Dermis blood vessel endothelial cell (primary cell): ENCODE measurements around the gene SCUBE1. TPM values are rescaled to one million over a fixed set of nuclear protein-coding genes. Genes with fewer than 3 reads are reported as not detected.
A peak's percentile ranks its signal among the peaks of the same experiment; 100 is the strongest.
"Not testable (repeated sequence)": the region's sequence is repeated elsewhere in the genome, so short reads cannot be mapped to it uniquely, and the experiment has no call there.

Source experiments
- DNase-seq: peaks from one replicate; pipeline ENCODE4 v3.0.0; 2010
- total RNA-seq: library from RNA; depleted of rRNA; stranded (reverse); fragments of >200 nt; gene quantifications from 2 replicates; pipeline ENCODE4 v1.2.3, GENCODE V29; 2014

Gene SCUBE1
- total RNA-seq, 1 donor from 2014 or later, result not detected

DNA sequence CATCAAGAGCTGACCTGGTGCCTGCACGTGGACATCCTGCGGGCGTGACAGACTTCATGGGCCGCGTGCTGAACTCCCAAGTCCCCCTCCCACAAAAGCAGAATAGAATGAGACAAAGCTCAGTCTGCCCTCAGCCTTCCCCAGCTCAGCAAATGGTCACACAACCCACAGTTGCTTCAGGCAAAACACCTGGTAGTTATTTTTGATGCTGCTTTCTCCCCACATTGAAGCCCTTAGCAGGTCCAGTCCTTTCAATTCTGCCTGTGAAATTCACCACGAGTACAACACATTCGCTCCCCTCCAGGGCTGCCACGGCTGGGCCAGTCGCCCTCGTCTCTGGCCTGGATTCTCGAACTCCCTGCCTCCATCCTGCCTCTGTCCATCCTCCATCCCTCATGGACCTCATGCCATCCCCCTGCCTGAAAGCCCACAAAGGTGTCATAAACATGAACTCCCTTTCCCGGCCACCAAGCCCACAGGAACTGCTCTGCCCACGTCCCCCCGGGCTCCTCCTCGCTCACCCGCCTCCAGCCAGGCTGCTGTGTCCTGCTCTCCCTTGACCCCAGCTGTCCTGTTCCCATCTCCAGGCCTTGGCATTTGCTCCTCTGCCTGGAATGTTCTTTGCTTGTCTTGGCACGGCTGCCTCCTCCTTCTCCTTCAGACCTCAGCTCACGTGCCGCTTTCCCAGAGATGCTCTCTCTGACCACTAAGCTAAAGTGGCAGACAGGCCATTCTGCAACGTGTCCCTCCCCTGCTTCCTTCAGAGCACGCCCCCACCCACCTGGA is 42.1 kb downstream of the SCUBE1 start:
- DNase-seq, result no peak

DNA sequence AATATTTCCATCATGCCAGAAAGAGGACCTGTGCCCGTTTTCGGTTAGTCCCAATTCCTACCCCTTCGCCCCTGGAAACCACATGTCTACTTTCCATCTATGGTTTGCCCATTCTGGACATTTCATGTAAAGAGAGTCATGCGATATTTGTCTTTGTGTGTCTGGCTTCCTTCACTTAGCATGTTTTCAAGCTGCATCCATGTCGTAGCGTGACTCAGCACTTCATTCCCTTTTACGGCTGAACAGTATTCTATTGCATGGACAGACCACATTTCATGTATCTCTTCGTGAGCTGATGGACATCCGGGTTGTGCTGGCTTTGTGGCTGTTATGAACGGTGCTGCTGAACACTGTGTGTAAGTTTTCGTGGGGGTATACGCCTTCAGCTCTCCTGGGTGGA is 43.4 kb downstream of the SCUBE1 start:
- DNase-seq, result no peak

- DNase-seq, result no peak
These were observed 44.9 kb downstream of the SCUBE1 start for GRCh38 chr22:43298062-43298801.

GRCh38 chr22:43297270-43298061 is 45.7 kb downstream of the SCUBE1 start:
- DNase-seq, result no peak

DNA sequence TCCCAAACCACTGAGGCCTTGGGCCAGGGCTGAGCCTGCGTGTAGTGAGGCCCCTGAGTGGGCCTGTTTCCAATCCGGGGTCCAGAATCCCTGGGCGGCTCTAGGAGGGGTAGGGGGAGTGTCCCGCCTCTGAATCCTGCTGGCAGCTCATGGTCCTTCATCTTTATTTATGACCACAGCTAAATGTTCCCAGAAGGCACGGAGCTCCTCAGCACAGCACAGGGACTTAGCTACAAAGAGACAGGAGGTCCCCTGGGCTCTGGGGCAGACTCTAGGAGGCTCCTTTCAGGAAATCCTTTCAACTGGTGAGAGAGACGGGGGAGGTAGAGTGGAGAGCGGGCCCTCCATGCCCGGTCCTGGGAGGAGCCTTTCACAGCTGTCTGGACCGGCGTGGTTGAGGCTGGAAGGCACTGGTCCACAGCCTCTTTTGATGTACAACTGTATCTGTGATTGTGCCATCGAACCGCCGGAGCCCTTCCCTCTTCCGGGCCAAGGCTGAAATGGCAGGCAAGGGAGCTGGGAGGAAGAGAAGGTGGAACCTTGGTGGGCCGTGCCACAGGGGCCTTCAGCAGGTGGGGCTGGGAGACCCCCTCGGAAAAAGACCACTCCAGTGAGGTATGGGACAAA is 46.8 kb downstream of the SCUBE1 start:
- no peak for DNase-seq

DNA sequence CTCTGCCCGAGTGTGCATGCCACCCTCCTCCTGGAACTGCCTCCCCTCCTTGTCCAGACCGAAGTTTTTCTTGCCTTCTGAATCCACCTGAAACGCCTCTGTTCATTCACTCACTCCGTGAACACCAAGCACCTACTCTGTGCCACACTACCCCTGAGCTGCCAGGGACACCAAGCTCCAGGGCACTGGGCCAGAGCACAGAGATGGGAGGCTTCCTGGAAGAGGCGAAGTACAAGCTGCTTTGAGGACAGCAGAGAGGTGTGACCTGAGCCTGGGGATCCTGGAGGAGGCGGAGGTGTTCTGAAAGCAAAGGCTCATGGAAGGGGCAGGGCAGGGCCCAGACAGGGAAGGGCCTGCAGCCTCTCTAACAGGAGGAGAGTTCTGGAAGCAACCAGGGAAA is 47.5 kb downstream of the SCUBE1 start:
- no peak for DNase-seq

DNA sequence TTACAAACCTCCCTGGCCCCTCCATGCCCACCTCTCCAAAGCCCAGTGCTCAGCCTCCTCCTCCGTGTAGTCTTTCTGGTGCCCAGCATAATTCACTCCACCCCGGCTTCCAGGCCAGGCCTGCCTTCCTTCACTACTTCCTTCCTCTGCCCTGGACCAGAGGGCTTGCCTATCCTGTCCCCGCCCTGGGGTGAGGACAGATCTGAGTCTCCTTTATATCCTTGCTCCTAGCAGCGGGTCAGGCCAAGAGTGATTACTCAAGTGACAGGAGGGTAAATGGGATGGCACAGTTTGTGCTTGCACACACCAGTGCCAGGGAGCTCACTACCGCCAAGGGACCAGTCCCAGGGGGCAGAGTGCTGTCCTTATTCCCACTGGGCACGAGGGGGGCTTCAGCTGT is 48.0 kb downstream of the SCUBE1 start:
- DNase-seq, result no peak

- peak; percentile 21 for DNase-seq
These were observed 49.3 kb downstream of the SCUBE1 start for GRCh38 chr22:43293655-43294392.

DNA sequence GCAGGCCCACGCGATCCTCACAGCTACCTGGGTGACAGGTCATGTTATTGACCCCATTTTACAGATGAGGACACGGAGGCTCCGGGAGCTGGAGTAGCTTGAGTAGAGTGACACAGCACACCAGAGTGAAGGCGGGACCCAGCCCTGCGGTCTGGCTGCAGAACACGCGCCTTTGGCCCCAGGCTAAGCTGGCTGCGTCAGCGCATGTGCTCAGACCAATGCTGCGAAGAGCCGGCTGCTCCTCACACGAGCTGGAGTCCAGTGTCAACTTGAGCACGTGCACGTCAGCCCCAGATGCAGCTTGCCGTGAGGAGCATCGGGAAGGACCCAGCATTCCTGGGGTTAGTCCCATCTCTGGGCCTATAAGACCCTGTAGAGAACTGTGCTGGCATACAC is 49.9 kb downstream of the SCUBE1 start:
- DNase-seq, result no peak

- no peak for DNase-seq
These were observed 50.5 kb downstream of the SCUBE1 start for GRCh38 chr22:43292630-43293018.

DNA sequence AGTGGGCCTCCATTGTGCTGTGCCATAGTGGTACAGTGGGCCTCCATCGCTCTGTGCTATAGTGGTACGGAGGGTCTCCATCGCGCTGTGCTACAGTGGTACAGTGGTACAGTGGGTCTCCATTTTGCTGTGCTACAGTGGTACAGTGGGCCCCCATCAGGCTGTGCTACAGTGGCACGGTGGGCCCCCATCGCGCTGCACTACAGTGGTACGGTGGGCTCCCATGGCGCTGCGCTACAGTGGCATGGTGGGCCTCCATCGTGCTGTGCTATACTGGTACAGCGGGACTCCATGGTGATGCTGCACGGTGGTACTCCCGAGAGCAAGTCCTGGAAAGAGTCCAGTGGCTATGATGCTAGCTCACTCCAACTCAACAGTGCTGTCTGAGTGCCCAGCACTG is 51.8 kb downstream of the SCUBE1 start:
- no peak for DNase-seq

DNA sequence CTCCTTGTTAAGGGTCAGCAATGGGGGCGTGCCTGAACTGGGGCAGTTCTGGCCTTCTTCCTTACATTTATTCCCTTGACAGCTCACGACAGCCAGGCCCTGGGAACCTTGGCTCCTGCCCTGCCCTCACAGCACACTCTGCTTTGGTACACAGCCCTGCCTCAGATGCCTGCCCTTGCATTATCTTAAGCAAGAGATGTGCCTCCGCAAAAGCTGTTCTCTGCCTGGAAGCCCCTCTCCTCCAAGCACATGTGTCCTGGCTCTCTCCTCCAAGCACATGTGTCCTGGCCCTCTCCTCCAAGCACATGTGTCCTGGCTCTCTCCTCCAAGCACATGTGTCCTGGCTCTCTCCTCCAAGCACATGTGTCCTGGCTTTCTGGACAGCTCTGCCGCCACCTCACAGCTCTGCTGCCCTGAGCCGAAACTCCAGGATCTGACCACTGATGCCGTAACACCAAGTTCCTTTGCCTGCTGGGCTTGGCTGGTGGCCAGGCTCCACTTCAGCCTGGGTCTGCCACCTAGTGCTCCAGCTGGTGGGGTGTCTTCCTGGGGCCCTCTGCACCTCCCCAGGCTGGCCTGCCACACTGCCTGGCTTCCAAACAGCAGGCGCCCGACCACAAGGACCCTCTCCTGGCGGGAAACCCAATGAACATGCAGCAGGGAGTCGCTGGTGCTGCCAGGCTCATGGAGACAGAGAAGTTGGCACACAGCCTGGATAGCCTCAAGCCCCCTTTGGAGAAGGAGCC is 53.0 kb downstream of the SCUBE1 start:
- DNase-seq, result no peak

DNA sequence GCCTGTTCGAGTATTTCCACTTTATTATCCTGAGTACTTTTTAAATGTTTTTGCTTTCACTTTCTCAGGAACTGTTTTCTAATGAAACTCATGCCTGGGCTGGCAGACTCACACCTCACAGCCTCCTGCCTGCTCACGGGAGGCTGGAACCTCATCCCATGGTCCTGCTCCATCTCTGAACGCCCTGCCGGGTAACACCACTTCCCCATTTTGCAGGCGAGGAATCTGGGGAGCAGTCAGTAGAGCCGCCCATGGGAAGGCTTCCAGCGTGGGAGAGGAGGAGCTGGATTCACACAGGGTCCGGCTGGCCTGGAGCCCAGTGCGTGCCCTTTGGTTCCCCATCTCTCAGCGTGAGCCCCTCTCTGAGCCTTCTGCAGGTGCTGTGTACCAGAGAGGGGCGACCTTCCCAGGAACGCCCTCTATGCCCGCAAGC is 53.6 kb downstream of the SCUBE1 start:
- DNase-seq, result peak; percentile 7

DNA sequence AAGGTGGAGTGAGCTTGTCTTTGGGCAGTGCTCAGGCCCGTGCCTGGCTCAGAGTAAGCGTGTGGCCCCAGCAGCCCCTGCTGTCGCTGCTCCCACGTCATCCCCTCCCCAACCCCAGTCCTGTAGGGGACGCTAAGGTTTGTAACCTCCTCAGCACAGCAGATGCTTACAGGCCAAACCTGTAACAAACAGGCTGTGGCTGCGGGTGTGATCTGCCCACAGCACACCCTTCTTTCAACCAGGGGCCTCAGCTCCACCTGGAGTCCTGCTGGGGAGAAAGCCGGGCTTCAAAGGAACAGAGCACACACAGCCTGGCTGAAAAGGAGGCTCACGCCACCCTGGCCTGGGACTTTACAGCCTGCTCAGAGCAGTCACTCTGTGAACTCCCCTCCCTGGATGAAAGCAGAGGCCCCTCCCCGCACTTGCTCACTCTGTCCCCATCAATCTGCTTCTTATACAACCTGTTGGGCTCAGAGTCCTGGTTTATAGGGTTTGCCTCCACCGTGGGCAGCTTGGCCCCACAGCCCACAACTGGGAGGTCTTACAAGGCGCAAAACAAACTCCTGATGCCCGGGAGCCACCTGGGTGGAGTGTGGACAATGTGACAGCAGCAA is 54.3 kb downstream of the SCUBE1 start:
- DNase-seq, result no peak

DNA sequence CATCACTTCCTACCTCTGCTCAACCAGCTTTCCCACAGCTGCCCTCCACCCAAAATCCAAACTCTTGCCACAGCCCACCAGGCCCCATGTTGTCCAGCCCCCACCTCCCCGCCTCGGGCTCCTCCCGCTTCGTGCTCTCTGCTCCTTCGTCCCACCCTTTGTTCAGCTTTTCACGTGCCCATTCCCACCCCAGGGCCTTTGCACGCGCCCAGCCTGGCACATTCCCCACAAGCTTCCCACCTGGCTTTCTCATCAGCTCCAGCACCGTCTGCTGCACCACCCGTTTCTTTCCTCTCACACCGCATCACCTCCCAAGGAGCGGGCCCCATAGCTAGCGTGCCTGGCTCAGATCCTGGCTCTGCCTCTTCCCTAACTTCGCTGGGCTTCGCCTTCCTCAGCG is 54.8 kb downstream of the SCUBE1 start:
- DNase-seq, result no peak

- DNase-seq, result no peak
These were observed 55.7 kb downstream of the SCUBE1 start for GRCh38 chr22:43287441-43287840.

GRCh38 chr22:43281394-43281793 is 61.8 kb downstream of the SCUBE1 start:
- no peak for DNase-seq

- not testable (repeated sequence) for DNase-seq
These were observed 62.7 kb downstream of the SCUBE1 start for GRCh38 chr22:43280523-43280886.

DNA sequence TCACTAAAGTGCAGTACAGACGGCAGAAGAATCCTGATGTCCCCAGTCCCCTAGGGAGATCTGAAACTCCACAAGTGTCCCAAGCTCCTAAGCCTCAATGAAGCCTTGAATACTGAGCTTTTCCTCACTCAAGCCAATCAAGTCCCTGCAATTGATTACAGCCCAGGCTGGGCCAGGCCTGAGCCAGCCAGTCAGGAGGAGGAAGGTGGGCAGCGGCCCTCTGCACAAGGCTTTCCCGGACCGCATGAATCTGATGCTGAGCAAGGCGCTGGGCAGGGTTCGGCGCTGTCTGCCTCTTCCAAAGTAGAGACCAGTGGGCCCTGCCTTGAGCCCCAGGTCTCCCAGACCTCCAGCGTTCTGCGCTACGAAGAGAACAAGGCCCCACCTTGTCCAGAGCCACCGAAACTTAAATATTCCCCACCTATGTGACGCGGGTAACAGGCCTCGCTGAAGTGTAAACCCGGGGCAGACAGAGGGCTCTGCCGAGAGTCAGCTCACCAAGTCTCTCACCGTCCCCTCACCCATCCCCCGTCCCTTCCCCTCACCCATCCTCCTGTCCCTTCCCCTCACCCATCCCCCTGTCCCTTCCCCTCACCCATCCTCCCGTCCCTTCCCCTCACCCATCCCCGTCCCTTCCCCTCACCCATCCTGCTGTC is 63.2 kb downstream of the SCUBE1 start:
- DNase-seq, result no peak

- DNase-seq, result no peak
These were observed 65.1 kb downstream of the SCUBE1 start for GRCh38 chr22:43277987-43278601.
